ENCODE data around the gene MAPK8. TPM values are rescaled to one million over a fixed set of nuclear protein-coding genes. Genes with fewer than 3 reads are reported as not detected.

Gene MAPK8
- total RNA-seq, 1 experiment from 2014 or later = 34.8 TPM

DNA sequence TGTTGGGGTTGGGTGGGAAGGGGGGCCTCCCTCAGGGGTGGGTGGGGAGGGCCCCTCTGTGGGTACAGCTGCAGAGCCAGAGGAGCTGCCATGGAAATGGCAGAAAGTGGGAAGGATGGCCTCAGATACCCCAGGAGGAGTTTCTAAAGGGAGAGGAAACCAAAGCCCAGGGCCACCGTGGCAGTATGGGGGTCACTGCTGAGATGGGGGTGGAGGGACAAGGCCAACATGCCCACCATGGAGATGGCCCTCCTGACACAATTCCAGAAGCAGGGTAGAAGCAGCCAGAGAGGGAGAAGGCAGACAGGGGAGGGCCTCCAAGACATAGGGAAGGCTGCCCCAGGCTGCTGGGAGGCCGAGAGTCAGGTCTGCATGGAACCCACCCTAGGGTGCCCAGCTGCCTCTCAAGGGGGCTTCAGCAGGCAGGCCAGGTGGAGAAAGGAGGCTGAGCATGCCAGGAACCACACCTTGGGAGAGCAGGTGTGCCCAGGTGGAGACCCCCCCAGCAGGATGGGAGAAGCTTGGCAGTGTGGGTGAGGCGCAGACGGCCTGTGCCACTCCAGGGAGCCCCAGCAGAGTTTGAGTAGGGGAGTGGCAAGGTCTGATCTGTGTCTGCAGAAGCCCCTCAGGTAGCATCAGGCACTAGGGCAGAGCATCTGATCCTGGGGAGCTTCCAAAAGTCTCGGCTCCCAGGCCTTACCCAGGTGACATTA lies 151.6 kb downstream of the MAPK8 start:
- in situ Hi-C loops (cut with HindIII; ENCODE audit: low pct_unique_long_range_greater_than_20kb, low sequenced_read_pairs) = no loop called here
- DNase-seq (ENCODE audit: low read depth, low spot score) = no peak

GRCh38 chr10:48458662-48459048 lies 152.2 kb downstream of the MAPK8 start:
- in situ Hi-C loops (cut with HindIII; ENCODE audit: low pct_unique_long_range_greater_than_20kb, low sequenced_read_pairs) = no loop called here

DNA sequence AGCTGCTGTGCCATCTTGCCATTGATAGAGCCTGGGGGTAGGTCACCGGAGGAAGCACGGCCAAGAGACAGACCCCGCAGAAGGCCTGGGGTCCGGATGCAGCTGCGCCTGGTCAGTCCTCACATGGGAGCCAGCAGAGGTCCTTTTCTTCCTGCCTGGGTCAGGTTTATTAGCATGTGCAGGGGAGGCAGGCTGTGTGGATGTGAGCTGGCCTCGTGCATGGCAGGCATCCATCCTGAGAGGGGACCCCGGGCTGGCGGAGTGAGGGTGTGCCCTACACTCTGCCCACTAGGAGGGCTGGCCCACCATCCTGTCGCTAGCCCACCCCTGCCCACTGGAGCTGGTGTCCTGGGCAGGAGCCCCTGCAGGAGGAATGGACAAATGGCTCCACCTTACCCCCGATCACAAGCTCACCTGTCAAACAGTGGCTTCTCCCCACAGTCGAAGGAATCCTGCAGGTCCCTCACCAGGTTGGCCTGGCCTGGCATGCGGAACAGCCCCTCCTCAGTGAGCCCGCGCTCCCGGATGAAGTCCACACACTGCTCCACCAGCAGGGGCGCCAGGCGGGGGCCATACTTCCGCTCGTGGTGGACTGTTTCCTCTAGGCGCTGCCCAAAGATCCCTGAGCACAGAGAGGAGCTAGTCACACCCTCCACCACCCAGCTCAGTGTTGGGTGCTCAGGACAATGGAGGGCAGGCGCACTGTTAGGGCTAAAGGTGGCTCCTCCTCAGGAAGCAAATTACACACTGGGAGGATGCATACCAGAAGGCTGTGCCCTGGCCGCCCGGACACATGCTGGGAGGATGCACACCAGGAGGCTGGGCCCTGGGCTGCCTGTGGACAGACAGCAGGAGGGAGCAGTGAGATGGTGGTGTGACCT lies 153.0 kb downstream of the MAPK8 start:
- in situ Hi-C loops (cut with HindIII; ENCODE audit: low pct_unique_long_range_greater_than_20kb, low sequenced_read_pairs) = no loop called here
- no peak for DNase-seq (ENCODE audit: low read depth, low spot score)

More at GRCh38 chr10:48458662-48459048, 152.2 kb downstream of the MAPK8 start:
- no peak for DNase-seq (ENCODE audit: low read depth, low spot score)

DNA sequence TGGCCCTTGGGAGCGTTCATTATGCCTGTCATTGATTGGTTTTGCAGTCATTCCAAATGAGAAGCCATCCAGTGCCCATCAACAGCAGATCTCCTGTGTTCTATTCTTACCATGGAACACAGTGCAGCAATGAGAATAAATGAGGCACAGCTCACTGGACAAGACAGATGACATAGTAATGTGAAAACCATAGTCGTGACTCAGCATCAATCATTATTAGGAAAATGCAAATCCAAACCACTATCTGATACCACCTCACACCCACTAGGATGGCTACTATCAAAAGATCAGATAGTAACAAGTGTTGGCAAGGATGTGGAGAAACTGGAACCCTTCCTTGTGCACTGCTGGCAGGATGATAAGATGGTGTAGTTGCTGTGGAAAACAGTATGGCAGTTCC lies 153.7 kb downstream of the MAPK8 start:
- DNase-seq (ENCODE audit: low read depth, low spot score) = no peak
- in situ Hi-C loops (cut with HindIII; ENCODE audit: low pct_unique_long_range_greater_than_20kb, low sequenced_read_pairs) = no loop called here

DNA sequence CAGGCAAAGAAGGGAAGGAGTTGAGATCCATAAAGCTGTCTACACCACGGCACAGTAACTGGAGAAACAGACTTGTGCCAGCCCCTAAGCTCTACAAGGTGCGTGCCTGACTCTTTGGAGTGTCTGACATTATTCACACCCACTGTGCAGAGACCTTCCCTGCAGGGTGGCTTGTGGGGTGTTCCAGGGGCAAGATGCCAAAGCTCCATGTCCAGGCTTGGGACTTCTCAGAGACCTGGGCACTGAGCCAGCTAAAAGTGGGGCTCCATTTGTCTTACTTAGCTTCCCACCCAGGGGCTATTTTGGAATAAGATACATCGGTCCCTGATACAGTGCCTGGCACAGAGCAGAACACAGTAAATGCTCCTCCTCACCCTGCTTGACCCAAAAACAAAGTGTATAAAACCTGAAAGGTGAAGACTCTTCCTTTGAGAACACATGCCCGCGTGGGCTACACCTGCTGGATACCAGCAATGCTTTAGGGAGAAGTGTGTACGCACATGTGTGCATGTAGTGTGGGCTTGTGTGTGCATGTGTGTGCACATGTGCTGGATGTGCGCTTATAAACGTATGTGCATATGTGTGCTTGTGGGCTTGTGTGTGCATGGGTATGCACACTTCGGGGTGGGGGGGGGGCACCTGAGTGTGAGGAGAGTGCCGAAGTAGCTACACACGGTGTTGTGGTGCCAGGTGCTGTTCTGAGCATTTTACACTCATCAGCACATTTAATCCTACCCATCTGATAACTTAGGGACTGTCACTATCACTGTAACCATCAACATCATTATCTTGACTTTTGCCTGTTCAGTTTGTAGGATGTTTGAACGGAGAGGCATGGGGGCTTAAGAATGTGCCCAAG lies 155.4 kb downstream of the MAPK8 start:
- no peak for DNase-seq (ENCODE audit: low read depth, low spot score)
- in situ Hi-C loops (cut with HindIII; ENCODE audit: low pct_unique_long_range_greater_than_20kb, low sequenced_read_pairs) = no loop called here

DNA sequence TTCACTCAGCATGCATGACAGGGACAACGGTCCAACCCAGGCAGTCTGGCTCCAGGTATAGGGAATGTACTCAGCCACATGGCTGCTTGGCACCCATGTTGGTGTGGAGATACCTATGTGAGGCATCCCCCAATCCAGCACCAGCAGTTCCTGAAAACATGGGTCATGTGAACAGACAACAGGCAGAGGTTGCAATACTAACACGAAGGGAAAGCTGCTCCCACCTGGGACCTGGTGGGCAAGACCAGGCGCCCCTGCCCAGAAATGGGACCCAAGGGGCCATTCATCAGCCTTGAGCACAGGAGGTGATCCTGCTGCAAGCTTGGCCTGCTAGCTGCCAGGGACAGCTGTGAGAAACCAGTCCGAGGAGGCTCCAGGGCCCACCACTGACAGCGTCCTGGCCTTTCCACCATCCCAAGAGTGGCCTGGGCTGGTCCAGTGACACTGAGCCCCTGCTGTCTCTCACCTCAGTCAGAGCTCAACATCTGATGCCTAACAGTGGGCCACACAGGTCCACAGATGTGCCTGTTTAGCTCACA lies 156.1 kb downstream of the MAPK8 start:
- in situ Hi-C loops (cut with HindIII; ENCODE audit: low pct_unique_long_range_greater_than_20kb, low sequenced_read_pairs) = no loop called here
- no peak for DNase-seq (ENCODE audit: low read depth, low spot score)

DNA sequence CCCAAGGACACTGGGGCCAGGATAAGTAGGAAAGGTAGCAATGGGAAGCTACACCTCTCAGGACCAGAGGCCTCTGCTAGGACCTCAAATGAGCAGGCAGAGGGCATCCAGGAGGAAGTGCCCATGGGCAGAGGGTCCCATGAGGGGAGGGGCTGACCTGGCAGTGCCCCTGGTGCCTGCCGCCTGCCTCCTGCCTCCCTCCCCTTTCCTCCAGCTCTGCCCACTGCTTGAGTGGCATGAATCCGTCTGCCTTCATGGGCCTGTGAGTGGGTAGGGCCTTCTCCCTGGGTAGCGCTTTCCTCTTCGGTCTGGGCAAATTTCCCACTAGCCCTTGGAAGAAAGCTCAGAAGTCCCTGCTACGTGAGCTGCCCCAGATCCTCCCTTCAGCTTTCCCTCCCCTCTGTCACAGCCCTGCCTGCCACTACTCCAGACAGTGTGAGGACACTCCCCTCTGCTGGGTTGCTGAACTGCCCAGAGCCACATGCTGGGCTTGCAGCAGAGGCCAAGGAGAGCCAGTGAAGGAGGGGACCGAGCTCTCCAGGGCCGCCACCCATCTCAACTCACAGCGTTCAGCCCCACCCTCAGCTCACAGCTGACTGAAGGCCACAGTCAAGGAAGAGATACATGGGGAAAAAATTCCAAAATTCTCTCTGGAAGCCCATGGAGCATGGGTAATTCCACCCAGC lies 157.0 kb downstream of the MAPK8 start:
- DNase-seq (ENCODE audit: low read depth, low spot score) = no peak
- in situ Hi-C loops (cut with HindIII; ENCODE audit: low pct_unique_long_range_greater_than_20kb, low sequenced_read_pairs) = no loop called here

- no peak for DNase-seq (ENCODE audit: low read depth, low spot score)
- in situ Hi-C loops (cut with HindIII; ENCODE audit: low pct_unique_long_range_greater_than_20kb, low sequenced_read_pairs) = no loop called here
Measured at GRCh38 chr10:48464121-48464870, 157.8 kb downstream of the MAPK8 start.

GRCh38 chr10:48464871-48465736 lies 158.6 kb downstream of the MAPK8 start:
- in situ Hi-C loops (cut with HindIII; ENCODE audit: low pct_unique_long_range_greater_than_20kb, low sequenced_read_pairs) = no loop called here

DNA sequence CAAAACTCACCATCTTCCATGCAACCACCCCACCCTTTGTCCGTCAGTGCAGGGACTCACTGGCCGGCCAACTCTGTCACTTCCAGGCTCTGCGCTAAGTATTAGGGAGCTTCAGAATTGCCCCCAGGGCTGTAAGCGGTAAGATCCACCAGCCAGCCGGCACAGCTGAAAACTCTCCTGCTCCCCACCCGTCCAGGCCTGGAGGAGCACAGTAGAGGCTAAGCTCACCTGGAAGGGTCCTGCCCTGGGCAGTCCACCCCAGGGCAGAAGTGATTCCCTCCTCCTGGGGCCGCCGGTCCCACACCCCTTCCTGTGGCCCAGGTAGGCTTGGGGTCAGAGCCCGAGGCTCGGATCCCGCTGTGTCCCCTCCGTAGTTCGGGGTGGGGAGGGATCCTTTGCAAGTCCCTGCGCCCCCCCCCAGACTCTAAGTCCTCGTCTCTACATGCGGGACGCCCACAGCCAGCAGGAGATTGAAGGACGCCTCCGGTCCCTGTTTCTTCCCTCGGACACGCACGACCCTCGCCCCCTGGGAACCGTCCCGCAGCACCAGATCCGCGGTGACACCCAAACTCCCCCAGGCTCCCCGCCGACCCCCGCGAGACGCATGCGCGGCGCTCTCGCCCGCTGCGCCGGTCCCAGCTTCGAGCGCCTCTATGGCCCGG lies 159.5 kb downstream of the MAPK8 start:
- no peak for DNase-seq (ENCODE audit: low read depth, low spot score)
- in situ Hi-C loops (cut with HindIII; ENCODE audit: low pct_unique_long_range_greater_than_20kb, low sequenced_read_pairs) = no loop called here

More at GRCh38 chr10:48464871-48465736, 158.6 kb downstream of the MAPK8 start:
- no peak for DNase-seq (ENCODE audit: low read depth, low spot score)

GRCh38 chr10:48466611-48467240 lies 160.2 kb downstream of the MAPK8 start:
- in situ Hi-C loops (cut with HindIII; ENCODE audit: low pct_unique_long_range_greater_than_20kb, low sequenced_read_pairs) = no loop called here

DNA sequence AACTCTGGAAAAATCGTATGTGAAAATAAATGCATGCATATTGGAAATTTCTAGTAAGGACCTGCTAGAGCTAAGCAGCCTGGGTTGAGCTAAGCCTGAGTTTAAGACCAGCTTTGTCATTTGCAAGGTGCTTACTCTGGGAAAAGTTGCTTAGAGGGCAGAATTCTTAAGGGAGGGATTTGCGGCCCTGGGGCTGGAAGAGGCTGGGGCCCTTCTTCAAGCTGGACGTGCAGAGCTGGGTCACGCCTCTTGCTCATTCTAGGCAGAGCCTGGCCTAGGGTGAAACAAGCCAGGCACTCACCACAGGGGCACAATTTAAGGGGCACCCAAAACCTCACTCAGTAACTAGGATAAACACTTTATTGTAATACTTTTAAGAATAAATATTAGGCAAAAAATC lies 161.2 kb downstream of the MAPK8 start:
- in situ Hi-C loops (cut with HindIII; ENCODE audit: low pct_unique_long_range_greater_than_20kb, low sequenced_read_pairs) = no loop called here

More at GRCh38 chr10:48466611-48467240, 160.2 kb downstream of the MAPK8 start:
- DNase-seq (ENCODE audit: low read depth, low spot score) = no peak

DNA sequence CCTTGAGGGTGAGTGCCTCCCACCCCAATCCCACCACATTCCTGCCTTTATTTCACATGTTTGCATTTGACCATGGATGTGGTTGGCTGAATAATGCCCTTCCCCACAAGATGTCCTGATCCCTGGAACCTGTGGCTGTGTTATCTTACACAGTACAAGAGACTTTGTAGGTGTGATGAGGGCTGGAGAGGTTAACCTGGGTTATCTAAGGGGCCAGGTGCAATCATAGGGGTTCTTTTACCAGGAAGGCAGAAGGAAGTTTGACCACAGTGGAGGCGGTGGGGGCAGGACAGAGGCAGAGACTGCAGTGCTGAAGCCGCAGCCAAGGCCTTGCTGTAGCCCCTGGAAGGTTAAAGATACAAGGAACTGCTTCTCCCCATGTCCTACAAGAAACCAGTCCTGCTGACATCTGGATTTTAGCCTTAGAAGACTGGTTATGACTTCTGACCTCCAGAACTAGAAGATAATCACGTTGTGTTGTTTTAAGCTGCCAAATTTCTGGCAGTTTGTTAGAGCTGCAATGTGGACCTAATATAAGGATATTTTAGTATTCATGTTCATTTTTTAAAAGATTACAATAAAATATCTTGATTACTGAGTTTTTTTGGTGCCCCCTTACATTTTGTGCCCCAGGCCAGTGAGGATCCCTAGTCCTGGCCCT lies 161.8 kb downstream of the MAPK8 start:
- in situ Hi-C loops (cut with HindIII; ENCODE audit: low pct_unique_long_range_greater_than_20kb, low sequenced_read_pairs) = no loop called here
- no peak for DNase-seq (ENCODE audit: low read depth, low spot score)

More for the DNA sequence above, 161.2 kb downstream of the MAPK8 start:
- DNase-seq (ENCODE audit: low read depth, low spot score) = no peak

- DNase-seq (ENCODE audit: low read depth, low spot score) = no peak
- in situ Hi-C loops (cut with HindIII; ENCODE audit: low pct_unique_long_range_greater_than_20kb, low sequenced_read_pairs) = no loop called here
Measured at GRCh38 chr10:48468866-48469511, 162.5 kb downstream of the MAPK8 start.

Data from SK-MEL-5 (cell line).